GOT3 (cell line): Measurements from ENCODE around the gene MVD.
"Not testable (repeated sequence)": the region's sequence is repeated elsewhere in the genome, so short reads cannot be mapped to it uniquely, and the experiment has no call there.

Experiments used
- DNase-seq: peaks from one replicate; lab custom pipeline; 2025; ENCODE audit warnings: mixed read lengths; lab: John Stamatoyannopoulos, UW

Gene MVD

GRCh38 chr16:88624977-88625576 lies 37.8 kb downstream of the MVD start:
- DNase-seq = no peak

- no peak for DNase-seq
These were observed 38.4 kb downstream of the MVD start for GRCh38 chr16:88624481-88624880.

GRCh38 chr16:88623858-88624257 lies 39.0 kb downstream of the MVD start:
- no peak for DNase-seq

- DNase-seq = no peak
These were observed 40.0 kb downstream of the MVD start for GRCh38 chr16:88622866-88623265.

DNA sequence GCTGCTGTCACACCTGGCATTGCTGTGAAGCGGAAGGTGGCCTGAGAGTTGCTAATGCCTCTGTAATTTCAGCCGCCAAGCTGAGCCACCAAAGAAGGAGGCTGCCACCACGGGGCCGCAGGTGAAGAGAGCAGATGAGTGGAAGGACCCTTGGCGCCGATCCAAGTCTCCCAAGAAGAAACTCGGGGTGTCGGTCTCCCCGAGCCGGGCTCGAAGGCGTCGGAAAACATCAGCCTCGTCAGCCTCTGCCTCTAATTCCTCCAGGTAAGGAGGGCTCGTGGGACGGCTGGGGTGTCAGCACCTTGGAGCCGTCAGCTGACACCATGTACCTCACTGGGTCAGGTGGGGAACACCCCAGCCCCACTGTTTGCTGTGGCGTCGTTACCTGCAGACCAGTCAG lies 40.8 kb downstream of the MVD start:
- DNase-seq = no peak

- DNase-seq = no peak
These were observed 42.8 kb downstream of the MVD start for GRCh38 chr16:88619859-88620815.

- DNase-seq = no peak
These were observed 43.8 kb downstream of the MVD start for GRCh38 chr16:88618956-88619667.

DNA sequence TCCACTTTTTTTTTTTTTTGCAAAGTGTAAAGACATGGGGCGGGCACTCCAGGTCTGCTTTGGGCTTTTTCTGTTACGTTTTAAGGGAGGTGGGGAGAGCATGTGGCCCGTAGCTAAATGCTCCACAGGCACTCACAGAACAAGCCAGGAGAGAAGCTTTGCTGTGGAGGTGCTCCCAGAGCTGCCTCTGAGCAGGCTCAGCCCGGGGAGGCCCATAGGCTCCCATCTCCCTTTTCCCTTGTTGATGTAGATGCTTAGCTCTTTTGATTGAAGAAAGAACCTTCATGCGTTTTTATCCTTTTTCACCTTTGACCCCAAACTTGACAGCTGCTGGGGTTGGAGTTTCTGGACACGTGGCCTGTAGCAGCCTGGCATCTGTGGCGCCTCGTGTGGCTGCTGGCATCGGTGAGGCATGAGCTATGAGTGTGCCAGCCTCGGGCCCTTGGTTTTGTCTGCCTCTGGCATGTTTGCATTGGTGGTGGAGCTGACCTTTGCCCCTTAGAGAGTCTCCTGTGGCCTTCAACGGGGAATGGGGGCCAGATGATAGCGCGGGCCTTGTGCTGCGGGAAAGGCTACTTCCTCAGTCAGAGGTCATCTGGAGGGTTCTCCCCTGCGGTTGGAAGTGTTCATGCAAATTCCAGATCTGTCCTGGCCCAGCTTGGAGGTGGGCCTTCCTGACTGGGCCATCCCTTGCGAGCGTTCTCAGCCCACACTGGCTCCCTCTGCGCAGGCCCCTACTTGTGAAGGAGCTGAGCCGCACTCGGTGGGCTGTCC lies 44.5 kb downstream of the MVD start:
- DNase-seq = no peak

DNA sequence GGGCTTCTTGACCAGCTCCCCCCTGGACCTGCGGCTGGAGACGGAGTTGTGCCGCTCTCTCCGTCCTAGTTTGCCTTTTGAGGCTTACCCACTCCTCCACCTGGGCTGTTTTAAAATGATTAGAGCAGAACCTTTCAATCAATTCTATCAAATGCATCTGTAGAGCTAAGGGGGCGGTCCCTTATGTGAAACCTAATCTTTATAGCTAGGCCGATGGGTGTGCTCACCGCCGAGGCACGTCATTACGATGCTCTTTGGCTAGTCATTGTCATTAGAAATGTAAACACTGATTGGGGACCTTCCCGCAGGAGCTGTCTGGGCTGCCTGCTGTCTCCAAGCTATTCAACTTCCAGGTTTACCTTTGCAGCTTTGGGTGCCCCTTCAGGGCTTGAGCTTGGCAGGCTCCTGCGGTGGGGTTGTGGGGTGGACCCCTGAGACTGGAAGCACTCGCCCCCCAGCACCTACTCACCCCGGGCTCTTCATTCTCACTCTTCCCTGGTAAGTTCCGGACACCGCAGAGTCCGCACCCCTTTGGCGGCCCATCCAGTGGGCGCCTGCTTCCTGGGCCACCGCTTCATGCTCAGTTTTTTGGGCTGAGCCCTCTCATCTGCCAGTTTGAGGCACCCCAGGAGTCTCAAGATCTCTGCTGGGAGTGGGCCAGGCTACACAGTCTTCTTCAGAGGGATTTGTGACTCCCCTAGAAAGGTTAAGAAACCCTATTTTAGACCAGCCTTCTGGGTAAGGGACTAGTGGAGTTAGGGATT lies 45.4 kb downstream of the MVD start:
- no peak for DNase-seq

GRCh38 chr16:88616736-88617135 lies 46.2 kb downstream of the MVD start:
- DNase-seq = no peak

- DNase-seq = no peak
These were observed 46.6 kb downstream of the MVD start for GRCh38 chr16:88616320-88616719.

- no peak for DNase-seq
These were observed 47.9 kb downstream of the MVD start for GRCh38 chr16:88614818-88615580.

DNA sequence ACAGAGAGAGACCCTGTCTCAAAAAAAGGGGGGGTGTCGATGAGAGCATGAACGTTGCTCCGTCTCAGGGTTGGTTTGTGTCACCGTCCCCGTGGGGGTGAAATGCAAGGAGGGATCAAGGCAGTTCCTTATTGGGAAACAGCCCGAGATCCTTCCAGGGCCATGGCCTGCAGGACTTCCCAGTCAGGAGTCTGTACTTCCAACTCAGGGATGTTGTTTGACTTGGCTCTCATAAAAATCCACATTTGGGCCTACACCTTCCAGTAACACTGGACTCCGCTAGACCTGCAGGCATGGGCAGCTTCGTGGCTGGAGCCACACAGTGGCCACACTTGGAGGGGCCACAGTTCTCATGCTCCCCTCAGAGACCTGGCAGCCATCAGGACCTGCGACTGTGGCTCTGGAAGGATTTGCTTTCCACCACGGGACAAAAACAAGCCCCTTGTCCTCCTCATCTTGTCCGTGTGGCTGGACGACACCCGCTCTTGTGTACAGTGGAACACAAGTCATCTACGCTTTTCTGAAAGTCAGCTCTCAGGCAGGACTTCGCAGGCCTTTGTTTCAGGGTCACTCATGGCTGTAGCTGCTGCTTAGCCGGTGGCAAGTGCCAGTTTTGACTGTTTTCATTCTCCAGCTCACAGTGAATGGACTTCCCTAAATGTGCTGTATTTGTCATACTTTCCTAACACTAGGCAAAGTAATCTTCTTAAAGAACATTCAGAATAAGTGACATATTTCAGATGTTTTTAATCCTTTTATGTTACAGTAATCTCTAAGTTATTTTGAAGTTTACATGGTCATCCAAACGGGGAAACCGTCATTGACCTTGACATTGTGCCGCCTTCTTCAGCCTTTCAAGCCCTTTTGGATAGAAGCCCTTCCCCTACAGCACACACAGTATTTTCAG lies 48.7 kb downstream of the MVD start:
- DNase-seq = no peak

- DNase-seq = no peak
These were observed 49.6 kb downstream of the MVD start for GRCh38 chr16:88613293-88613692.

GRCh38 chr16:88610909-88611812 lies 51.7 kb downstream of the MVD start:
- DNase-seq = no peak

DNA sequence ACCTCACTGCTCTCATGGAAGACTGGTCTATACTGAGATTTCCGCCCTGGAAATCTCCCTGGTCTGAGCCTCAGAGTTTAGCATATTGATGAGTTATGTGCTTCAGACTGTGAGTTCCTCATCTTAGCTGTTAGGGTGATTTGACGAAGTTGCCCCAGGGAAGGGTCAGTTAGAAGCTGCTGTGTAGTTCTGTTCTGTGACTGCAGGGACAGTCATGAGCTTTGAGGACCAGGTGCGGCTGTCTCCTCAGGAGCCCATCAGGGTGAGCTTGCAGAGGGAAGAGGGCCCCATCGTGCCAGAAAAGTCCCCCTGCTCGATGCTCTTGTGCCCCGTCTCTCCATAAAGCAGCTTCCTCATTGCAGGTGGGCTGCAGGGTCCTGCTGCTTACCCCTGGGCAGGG lies 52.8 kb downstream of the MVD start:
- DNase-seq = no peak

GRCh38 chr16:88609426-88609825 lies 53.5 kb downstream of the MVD start:
- DNase-seq = not testable (repeated sequence)

DNA sequence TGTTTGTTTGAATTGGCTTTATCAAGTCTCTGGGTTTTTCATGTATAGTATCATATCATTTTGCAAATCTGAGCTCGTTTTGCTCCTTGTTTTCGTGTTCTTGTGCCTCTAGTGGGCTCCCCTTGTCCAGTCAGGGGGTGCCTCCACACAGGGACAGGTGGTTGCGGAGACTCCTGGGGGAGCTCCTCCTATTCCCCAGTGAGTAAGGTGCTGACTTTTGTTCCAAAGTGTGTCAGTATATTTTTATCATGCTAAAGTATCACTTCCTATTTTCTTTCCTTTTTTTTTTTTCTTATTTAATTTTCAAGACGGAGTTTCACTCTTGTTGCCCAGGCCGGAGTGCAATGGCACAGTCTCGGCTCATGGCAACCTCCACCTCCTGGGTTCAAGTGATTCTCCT lies 54.8 kb downstream of the MVD start:
- no peak for DNase-seq
